DMS79 (cell line): ENCODE data around the gene C11orf87.

Experiments
- DNase-seq: peaks from one replicate; lab custom pipeline; 2025; lab: John Stamatoyannopoulos, UW

C11orf87 gene

GRCh38 chr11:109443052-109443451 lies 21.1 kb downstream of the C11orf87 start:
- no peak for DNase-seq

- no peak for DNase-seq
These were observed 32.9 kb downstream of the C11orf87 start for GRCh38 chr11:109454857-109455256.
